GM12878 (cell line): ENCODE measurements around the gene SHOC2. TPM values are rescaled to one million over a fixed set of nuclear protein-coding genes. Genes with fewer than 3 reads are reported as not detected.

Experiments
- ATAC-seq: fragments of 200-7000 bp; cut with Tn5 transposase; 3 replicates; pipeline ENCODE4 v1.9.1; 2020; ENCODE audit warnings: mild to moderate bottlenecking, moderate library complexity
- BruUV-seq: library from RNA; stranded (reverse); fragments of 400-500 nt; replicated peaks from 2 replicates; lab custom pipeline; 2021; lab: Mats Ljungman, UMichigan
- CTCF ChIA-PET: fragments of 300-600 bp; sonication (Branson Sonifier 250); formaldehyde crosslinking; extraction: SDS; loops from one replicate; lab custom pipeline; 2021; ENCODE audit warnings: inconsistent platforms; lab: Yijun Ruan, JAX
- POLR2A ChIA-PET: fragments of 350-600 bp; formaldehyde crosslinking; extraction: SDS; loops from one replicate; lab custom pipeline; 2021; ENCODE audit warnings: inconsistent platforms; lab: Charles Lee
- RAD21 ChIA-PET: fragments of 300-600 bp; sonication (Branson Sonifier 250); formaldehyde crosslinking; loops from one replicate; lab custom pipeline; 2023; ENCODE audit warnings: antibody characterized with exemption; ENCODE audit not compliant: unreplicated experiment; lab: Charles Lee
- SMC1A ChIA-PET: fragments of 300-600 bp; sonication (Branson Sonifier 250); formaldehyde crosslinking; loops from one replicate; lab custom pipeline; 2023; ENCODE audit not compliant: unreplicated experiment, uncharacterized antibody; lab: Charles Lee
- DNase-seq: peaks from one replicate; pipeline ENCODE4 v3.0.0-alpha.2; 2011; ENCODE audit warnings: low read depth, low spot score
- FAIRE-seq: peaks from 3 replicates; lab custom pipeline; 2011; peaks lifted over from hg19 to GRCh38; lab: Jason Lieb, UNC
- H2AFZ ChIP-seq: 2 replicates; pipeline ENCODE4 v1.6.0; 2011; ENCODE audit warnings: low read depth, low read length, control low read depth; ENCODE audit not compliant: control insufficient read depth
- H3K27ac ChIP-seq: 2 replicates; pipeline ENCODE4 v1.5.1; 2011; ENCODE audit warnings: control low read depth; ENCODE audit not compliant: control insufficient read depth, insufficient read depth
- H3K27me3 ChIP-seq, 2 experiments: replicated peaks in 1 of 2; 2 replicates each; pipeline versions ENCODE4 v1.6.0 to v1.6.1; 2011; ENCODE audit warnings: low read length in 1 of 2; ENCODE audit not compliant: control insufficient read depth in 2 of 2, insufficient read depth in 2 of 2
- H3K36me3 ChIP-seq, 2 experiments: 2 replicates each; pipeline ENCODE4 v1.5.1; 2011; ENCODE audit warnings: low read length in 1 of 2; ENCODE audit not compliant: control insufficient read depth in 2 of 2, insufficient read depth in 2 of 2
- H3K4me1 ChIP-seq: 2 replicates; pipeline ENCODE4 v1.6.1; 2011; ENCODE audit warnings: mild to moderate bottlenecking, low read length, moderate library complexity, mixed read lengths; ENCODE audit not compliant: control insufficient read depth, insufficient read depth
- H3K4me2 ChIP-seq: 2 replicates; pipeline ENCODE4 v1.6.0; 2011; ENCODE audit warnings: control low read depth; ENCODE audit not compliant: control insufficient read depth, insufficient read depth
- H3K4me3 ChIP-seq: fragments of 200-600 bp; sonication (generic); 2 replicates; pipeline ENCODE4 v1.5.1; 2016
- H3K79me2 ChIP-seq: 2 replicates; pipeline ENCODE4 v1.6.0; 2011; ENCODE audit warnings: low read length; ENCODE audit not compliant: control insufficient read depth, insufficient read depth
- H3K9ac ChIP-seq: 2 replicates; pipeline ENCODE4 v1.8.0; 2011; ENCODE audit warnings: low read length, control low read depth, mixed read lengths; ENCODE audit not compliant: control insufficient read depth, insufficient read depth
- H3K9me3 ChIP-seq: replicated peaks from 3 replicates; pipeline ENCODE4 v1.5.1; 2011; ENCODE audit warnings: mild to moderate bottlenecking, low read length; ENCODE audit not compliant: control insufficient read depth, insufficient read depth
- H4K20me1 ChIP-seq: 2 replicates; pipeline ENCODE4 v1.6.0; 2011; ENCODE audit not compliant: control insufficient read depth, insufficient read depth
- CTCF ChIP-seq, 3 experiments: IDR thresholded peaks in 2 of 3; conservative IDR thresholded peaks in 1 of 3; 2 replicates each; pipeline ENCODE4 v1.5.1; 2011; ENCODE audit warnings: low read depth in 3 of 3, low read length in 3 of 3, mild to moderate bottlenecking in 3 of 3, control low read depth in 2 of 3, moderate library complexity in 2 of 3, inconsistent platforms in 1 of 3, mixed read lengths in 1 of 3; ENCODE audit not compliant: control insufficient read depth in 2 of 3, insufficient read depth in 1 of 3; ENCODE audit errors: extremely low read depth in 1 of 3
- E2F4 ChIP-seq: IDR thresholded peaks from 2 replicates; pipeline ENCODE4 v1.6.1; 2012; ENCODE audit warnings: low read depth, low read length, improper control_type of control experiment
- HCFC1 ChIP-seq: fragments of 150-350 bp; IDR thresholded peaks from 2 replicates; pipeline ENCODE4 v1.6.1; 2014; ENCODE audit warnings: low read length
- HDAC2 ChIP-seq: fragments of 200-600 bp; sonication (generic); IDR thresholded peaks from 2 replicates; pipeline ENCODE4 v1.6.1; 2017
- JUNB ChIP-seq: IDR thresholded peaks from 2 replicates; pipeline ENCODE4 v1.6.1; 2016; ENCODE audit warnings: antibody characterized with exemption, mild to moderate bottlenecking
- KAT2A ChIP-seq: conservative IDR thresholded peaks from 2 replicates; pipeline ENCODE4 v1.6.1; 2011; ENCODE audit warnings: low read depth, low read length; ENCODE audit not compliant: control insufficient read depth
- LARP7 ChIP-seq: fragments of 450-650 bp; IDR thresholded peaks from 2 replicates; pipeline ENCODE4 v1.6.1; 2017; ENCODE audit warnings: mild to moderate bottlenecking
- NBN ChIP-seq: fragments of 450-650 bp; IDR thresholded peaks from 2 replicates; pipeline ENCODE4 v1.6.1; 2016
- NFIC ChIP-seq: IDR thresholded peaks from 2 replicates; pipeline ENCODE4 v1.6.1; 2012; ENCODE audit warnings: low read depth, mild to moderate bottlenecking, inconsistent platforms, low read length, moderate library complexity
- NFXL1 ChIP-seq: fragments of 450-650 bp; IDR thresholded peaks from 2 replicates; pipeline ENCODE4 v1.6.1; 2017; ENCODE audit warnings: antibody characterized with exemption, mild to moderate bottlenecking, borderline replicate concordance
- PML ChIP-seq: IDR thresholded peaks from 2 replicates; pipeline ENCODE4 v1.6.1; 2012; ENCODE audit warnings: low read length, inconsistent platforms
- RB1 ChIP-seq: fragments of 450-650 bp; formaldehyde crosslinking; IDR thresholded peaks from 2 replicates; pipeline ENCODE4 v1.6.1; 2017; ENCODE audit warnings: mild to moderate bottlenecking, borderline replicate concordance
- RCOR1 ChIP-seq: conservative IDR thresholded peaks from 2 replicates; pipeline ENCODE4 v1.6.1; 2012; ENCODE audit warnings: low read depth, low read length, improper control_type of control experiment
- SKIL ChIP-seq: fragments of 450-650 bp; IDR thresholded peaks from 2 replicates; pipeline ENCODE4 v1.6.1; 2017; ENCODE audit warnings: mild to moderate bottlenecking, low read depth, inconsistent platforms; ENCODE audit not compliant: poor library complexity, severe bottlenecking
- SREBF1 ChIP-seq: IDR thresholded peaks from 2 replicates; pipeline ENCODE4 v1.6.1; 2012; ENCODE audit warnings: mild to moderate bottlenecking, low read length
- STAT1 ChIP-seq: fragments of 450-650 bp; conservative IDR thresholded peaks from 2 replicates; pipeline ENCODE4 v1.6.1; 2014; ENCODE audit warnings: antibody characterized with exemption, mild to moderate bottlenecking
- WGBS: methylation state at CpG from one replicate; pipeline ENCODE4 v1.1.6; 2016; ENCODE audit warnings: low lambda C conversion rate; ENCODE audit not compliant: insufficient replicate concordance, insufficient coverage; ENCODE audit errors: missing lambda C conversion rate; 5-methylcytosine and 5-hydroxymethylcytosine counted together
- in situ Hi-C: fragments of 300-500 bp; cut with MboI; formaldehyde crosslinking; loops from 9 replicates; pipeline ENCODE4 v1.14.3; 2018; ENCODE audit warnings: mixed read lengths
- intact Hi-C: fragments of 100-400 bp; cut with micrococcal nuclease; formaldehyde crosslinking; loops from one replicate; pipeline ENCODE4 v1.14.2; 2022; ENCODE audit not compliant: unreplicated experiment
- polyA plus RNA-seq, 11 experiments: library from polyadenylated mRNA; depleted of rRNA in 4 of 11; unstranded in 6 of 11; stranded (reverse) in 5 of 11; fragments of >200 nt; fragmentation: Nextera tagmentation in 4 of 11; fragmentation: Illumina TruSeq in 1 of 11; extraction: Ambion mirVana in 4 of 11; extraction: Trizol in 1 of 11; gene quantifications; 1 replicate in 1 of 11; 2 replicates in 10 of 11; pipeline versions ENCODE4 v1.2.1 to v1.2.3, GENCODE V29; 2011 to 2016; ENCODE audit warnings: inconsistent platforms in 2 of 11, missing spikeins in 2 of 11, low read depth in 1 of 11
- total RNA-seq, 4 experiments: library from RNA; depleted of rRNA in 3 of 4; stranded (reverse); fragments of >200 nt in 3 of 4; fragmentation: Illumina TruSeq in 1 of 4; extraction: Trizol in 1 of 4; gene quantifications; 2 replicates each; pipeline versions ENCODE4 v1.2.1 to v1.2.3, GENCODE V29; 2013 to 2021
- TF ChIP-seq, protein P1 (sequence below): fragments of 450-650 bp; IDR thresholded peaks from 2 replicates; pipeline ENCODE4 v1.6.1; 2018; ENCODE audit warnings: borderline replicate concordance, mild to moderate bottlenecking; ENCODE audit not compliant: partially characterized antibody
- TF ChIP-seq, protein P2 (sequence below): IDR thresholded peaks from 2 replicates; pipeline ENCODE4 v1.6.1; 2012; ENCODE audit warnings: low read depth, low read length, improper control_type of control experiment

Gene SHOC2
- total and polyA plus RNA-seq, 10 of the 15 experiments (the other 5 are each of a cell fraction or from before 2014, with no cell fraction given) = 24.8 to 65.3 (median 42.6) TPM

GRCh38 chr10:110966146-110966545 is 46.7 kb downstream of the SHOC2 start:
- no peak for ATAC-seq
- CTCF ChIA-PET = no interaction called here
- intact Hi-C loops = loop anchor here (2.0 kb wide), 1 partner anchor 45 kb away; no protein-coding TSS in a partner anchor
- TF ChIP-seq NBN (no peak), RB1 (no peak), SKIL (no peak), PML (no peak), NFIC (no peak), HDAC2 (no peak), RCOR1 (no peak), LARP7 (no peak), CTCF (IDR thresholded peaks at IDR 0.05 in 2 of 3, conservative IDR thresholded peaks at IDR 0.05 in 1 of 3; ENCODE audit: control insufficient read depth in 2 of 3, extremely low read depth in 1 of 3, insufficient read depth in 1 of 3, low read depth in 3 of 3, low read length in 3 of 3) (no peak), E2F4 (no peak), SREBF1 (no peak), HCFC1 (no peak), KAT2A (no peak), JUNB (no peak), STAT1 (no peak), NFXL1 (no peak)
- TF ChIP-seq, protein P1, sequence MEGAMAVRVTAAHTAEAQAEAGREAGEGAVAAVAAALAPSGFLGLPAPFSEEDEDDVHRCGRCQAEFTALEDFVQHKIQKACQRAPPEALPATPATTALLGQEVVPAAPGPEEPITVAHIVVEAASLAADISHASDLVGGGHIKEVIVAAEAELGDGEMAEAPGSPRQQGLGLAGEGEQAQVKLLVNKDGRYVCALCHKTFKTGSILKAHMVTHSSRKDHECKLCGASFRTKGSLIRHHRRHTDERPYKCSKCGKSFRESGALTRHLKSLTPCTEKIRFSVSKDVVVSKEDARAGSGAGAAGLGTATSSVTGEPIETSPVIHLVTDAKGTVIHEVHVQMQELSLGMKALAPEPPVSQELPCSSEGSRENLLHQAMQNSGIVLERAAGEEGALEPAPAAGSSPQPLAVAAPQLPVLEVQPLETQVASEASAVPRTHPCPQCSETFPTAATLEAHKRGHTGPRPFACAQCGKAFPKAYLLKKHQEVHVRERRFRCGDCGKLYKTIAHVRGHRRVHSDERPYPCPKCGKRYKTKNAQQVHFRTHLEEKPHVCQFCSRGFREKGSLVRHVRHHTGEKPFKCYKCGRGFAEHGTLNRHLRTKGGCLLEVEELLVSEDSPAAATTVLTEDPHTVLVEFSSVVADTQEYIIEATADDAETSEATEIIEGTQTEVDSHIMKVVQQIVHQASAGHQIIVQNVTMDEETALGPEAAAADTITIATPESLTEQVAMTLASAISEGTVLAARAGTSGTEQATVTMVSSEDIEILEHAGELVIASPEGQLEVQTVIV = no peak
- TF ChIP-seq, protein P2, sequence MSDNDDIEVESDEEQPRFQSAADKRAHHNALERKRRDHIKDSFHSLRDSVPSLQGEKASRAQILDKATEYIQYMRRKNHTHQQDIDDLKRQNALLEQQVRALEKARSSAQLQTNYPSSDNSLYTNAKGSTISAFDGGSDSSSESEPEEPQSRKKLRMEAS = no peak

More at GRCh38 chr10:110966146-110966545, 46.7 kb downstream of the SHOC2 start:
- Histone ChIP-seq H3K27ac (no peak overlapping the region), H3K4me1 (peaks cover 6% of the 10 kb centered on the region; the same call in 1 of the 2 replicates), H3K9ac (no peak overlapping the region), H2AFZ (no peak overlapping the region), H3K27me3 (no peaks in the 10 kb centered on the region), H3K4me2 (no peak overlapping the region), H3K4me3 (no peak overlapping the region), H4K20me1 (no peaks in the 10 kb centered on the region), H3K9me3 (peaks cover 3% of the 10 kb centered on the region), H3K79me2 (peaks cover 90% of the 10 kb centered on the region), H3K36me3 (peaks cover 0 to 10% of the 10 kb centered on the region in 2 experiments; a peak in 2 of 4 replicates)
- ChIA-PET POLR2A (interaction anchor here (1.2 kb wide), 1 partner anchor 48 kb away, joined by 3 read pairs; no protein-coding TSS in a partner anchor), RAD21 (no interaction called here), SMC1A (interaction anchor here (1.0 to 6.4 kb wide), 2 partner anchors 12 to 38 kb away, joined by 3 to 31 read pairs; no protein-coding TSS in a partner anchor)
- in situ Hi-C loops = no loop called here
- no TSS peak for BruUV-seq
- WGBS = 100% methylated on average over 1 of the region's 1 CpG
- no peak for DNase-seq
- no peak for FAIRE-seq
